GM10847 (cell line): Measurements from ENCODE around the gene TOPBP1.

Experiments used
- POLR2A ChIP-seq: IDR thresholded peaks from 2 replicates; pipeline ENCODE4 v1.6.1; 2011; ENCODE audit not compliant: insufficient read length; ENCODE audit errors: extremely low read depth

The TOPBP1 gene

DNA sequence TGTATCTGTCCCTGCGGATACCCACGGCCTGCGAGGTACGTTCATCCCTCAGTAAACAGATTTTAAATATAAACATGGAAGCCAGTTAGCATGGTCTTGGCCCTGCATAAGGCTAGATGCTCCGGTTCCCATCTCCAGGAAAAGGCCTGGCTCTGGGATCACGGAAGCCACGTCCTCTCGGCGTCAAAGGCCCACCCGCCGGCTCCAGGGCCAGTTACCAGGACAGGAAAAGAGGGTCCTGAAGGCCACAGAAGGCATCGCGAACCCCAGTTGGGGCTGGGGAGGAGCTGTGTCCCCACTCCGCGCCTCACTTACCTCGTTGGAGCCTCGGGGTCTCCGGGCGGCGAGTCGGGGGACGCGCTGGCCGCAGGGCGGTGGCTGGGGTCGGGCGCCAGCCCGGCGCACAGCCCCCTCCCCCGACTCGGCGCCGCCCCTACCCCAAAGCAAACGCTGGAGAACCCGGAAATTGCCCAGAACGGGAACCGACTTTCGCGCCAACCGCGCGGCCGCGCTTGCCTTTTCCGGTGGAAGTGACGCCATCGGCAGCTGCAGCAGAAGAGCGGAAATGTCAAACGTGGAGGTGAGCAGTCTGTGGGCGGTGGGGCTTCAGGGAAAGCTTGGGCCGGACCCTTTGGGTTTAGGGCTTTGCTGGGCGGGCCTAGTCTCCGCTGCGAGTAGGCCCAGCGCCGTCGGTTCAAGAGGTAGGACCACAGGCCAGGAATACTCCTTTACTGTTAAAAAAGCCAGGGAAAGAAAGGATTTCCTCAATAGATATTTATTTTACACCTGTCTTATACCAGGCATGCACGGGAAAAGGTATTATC lies at the start of gene TOPBP1:
Gene TOPBP1 (minus strand): TSS at position 488 of the 824 bp plus-strand sequence. CDS start 814 bp downstream, outside the sequence.
- peak; percentile 79 for TF ChIP-seq POLR2A

DNA sequence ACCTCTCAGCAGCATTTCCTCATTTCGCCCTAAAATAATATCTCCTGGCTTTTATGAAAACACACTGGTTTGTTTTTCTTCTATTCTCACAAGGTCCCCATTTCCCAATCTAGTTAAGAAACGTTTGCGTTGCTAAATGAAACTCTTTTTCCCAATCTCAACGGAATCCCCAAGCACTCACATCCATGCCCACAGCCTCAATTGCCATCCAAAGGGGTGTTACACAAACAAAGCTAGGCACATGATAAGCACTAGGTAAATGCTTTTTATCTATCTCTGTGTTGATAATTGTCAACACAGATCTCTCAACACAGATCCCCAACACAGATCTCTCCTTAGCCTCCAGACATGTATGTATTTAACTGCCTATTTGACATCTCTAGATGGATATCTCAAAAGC lies 49.3 kb upstream of the TOPBP1 start:
- TF ChIP-seq POLR2A, result no peak

DNA sequence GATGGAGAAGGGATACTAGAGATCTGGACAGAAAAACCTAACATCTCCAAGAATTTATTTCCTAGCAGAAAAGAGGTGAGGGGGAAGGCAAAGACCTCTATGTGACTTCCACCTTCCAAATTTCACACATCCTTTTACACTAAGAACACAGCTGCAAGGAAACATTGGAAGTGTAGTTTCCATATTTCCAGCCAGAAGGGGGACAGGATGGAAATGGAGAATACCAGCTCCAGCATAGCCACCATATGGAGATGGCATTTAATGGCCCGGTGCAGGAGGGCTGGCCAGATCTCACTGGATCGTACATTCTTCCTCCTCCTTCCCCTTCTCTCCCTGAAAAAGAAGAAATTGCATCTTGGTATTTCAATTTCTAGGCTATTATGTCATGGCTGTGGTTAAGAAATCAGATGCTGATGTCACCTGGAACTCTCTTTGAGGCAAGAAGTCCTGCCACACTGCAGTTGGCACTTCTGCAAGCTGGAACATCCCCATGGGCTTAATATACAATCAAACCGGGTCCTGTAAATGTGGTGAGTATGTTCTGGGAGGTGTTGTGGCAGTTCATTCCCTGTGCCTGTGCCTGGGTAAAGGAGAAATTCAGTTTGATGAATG lies 47.5 kb upstream of the TOPBP1 start:
- no peak for TF ChIP-seq POLR2A

DNA sequence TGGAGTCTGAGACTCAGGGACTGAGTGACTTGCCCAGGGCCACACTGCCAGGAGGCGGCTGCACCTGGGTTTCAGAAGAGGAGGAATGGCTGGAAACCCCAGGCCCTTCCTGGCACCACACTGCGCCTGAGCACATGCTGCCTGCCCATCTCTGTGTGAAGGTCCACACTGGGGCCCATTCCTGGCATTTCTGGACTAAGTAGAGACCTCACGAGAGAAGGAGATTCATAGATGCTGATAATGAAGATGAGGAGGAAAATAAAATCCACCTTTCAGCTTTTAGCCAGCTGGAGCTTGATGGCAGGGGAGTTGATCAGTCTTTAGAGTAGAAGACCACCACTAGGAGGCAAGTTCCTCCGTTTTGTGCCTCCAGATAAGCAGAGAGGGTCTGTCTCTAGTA lies 44.3 kb upstream of the TOPBP1 start:
- no peak for TF ChIP-seq POLR2A

DNA sequence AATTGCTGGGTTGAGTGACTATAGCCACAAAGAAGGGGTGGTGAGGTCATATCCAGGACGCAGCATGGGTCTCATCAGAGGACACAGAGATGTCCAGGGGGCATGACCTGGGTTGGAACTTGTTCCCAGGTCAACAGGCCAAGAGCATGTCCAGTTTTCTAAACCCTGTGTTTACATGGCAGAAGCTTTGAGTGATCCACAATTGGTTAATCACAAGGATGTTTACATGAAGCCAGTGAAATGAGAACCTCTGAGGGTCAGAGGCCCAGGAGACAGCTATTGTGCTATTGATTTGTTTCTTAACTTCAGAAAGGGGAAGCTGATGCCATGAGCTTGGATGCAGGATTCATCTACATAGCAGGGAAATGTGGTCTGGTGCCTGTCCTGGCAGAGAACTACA lies 42.2 kb upstream of the TOPBP1 start:
- no peak for TF ChIP-seq POLR2A

DNA sequence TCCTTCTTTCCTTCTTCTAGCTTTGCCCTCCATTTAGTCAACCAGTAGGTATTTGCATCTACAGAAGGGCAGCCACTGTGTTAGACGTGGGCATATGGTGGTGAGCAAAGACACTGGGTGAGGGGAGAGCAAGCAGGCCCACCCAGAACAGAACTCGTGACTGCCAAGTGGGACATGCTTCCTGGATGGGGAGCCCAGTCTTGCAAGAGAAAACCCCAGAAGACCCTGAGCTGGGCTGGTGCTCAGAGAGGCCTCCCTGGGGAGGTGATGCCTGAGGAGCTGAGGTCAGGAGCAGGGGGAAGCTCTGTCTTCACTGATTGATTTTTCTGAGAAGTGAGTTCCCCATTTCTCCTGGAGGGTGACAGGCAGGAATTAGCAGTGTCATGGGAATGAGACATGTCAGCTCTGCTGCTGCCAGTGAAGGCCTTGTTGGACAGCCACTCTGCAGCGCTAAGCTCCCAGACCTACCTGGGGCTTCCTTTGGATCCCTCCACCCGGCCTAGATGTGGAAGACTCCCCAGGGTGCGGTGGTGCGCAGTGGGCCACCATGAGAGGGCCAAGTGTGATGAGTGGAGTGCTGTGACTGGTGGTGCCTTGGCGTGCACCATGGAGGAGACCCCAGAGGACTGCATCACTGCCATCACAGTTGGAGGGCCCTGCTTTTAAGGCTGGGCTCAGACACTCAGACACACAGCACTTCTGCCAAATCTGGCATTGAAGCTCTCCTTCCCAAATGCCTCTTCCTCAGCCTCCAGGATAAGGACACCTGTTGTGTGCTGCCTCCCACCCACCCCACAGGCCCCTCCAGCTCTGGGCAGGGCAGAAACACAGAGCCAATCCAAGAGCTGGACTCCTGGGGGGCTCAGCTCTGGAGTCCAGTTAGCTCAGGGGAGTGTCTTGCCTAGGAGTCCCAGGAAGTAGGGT lies 40.0 kb upstream of the TOPBP1 start:
- TF ChIP-seq POLR2A, result no peak

DNA sequence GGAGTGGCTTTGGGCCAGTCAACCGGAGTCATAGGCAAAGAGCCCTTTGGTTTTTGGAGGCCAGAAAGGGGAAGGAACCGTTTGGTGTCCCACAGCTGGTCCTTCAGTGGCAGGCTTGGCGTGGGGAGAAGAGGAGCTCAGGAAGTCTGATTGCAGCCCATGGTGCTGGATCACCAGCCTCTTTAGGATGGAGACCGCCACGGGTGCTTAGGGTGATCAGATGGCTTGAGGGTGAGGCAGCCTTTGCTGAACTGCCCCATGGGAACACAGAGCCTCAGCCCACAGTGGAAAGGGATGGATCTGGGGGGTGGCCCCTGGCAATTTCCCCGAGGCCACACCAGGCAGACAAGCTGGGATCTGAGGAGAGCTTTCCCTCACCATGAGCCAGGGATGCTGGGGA lies 38.6 kb upstream of the TOPBP1 start:
- TF ChIP-seq POLR2A, result no peak

DNA sequence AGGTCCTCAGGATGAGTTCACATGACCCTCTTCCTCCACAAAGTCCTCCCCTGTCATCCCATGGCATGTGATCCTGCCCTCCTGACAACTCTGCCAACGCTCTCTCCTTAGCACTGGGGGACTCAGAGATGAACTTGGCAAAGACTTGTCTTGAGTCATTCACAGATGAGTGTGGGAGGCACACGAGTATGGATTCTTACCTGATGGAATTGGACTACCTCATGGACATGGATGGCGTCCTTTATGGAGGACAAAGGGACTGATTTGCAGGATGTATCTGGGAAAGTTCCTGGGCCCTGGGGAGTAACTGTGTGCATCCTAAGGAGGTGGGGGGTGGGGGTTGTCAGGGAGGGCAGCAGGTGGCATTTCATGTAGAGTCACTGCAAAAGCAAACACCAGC lies 38.2 kb upstream of the TOPBP1 start:
- no peak for TF ChIP-seq POLR2A

DNA sequence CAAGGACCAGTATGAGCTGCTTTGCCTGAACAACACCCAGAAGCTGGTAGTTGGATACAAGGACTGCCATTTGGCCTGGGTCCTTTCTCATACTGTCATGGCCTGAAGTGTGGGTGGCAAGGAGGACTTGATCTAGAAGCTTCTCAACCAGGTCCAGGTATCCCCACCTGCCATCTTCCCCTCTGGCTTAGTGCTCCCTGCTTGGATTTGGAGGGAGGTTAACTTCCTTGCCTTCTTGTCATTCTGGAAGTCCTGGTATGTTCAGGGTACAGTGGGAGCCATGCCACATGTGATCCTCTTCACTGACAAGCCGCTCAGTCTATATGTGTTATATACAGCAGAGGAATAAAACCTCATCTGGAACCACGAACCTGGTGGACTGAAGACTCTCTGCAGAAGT lies 37.7 kb upstream of the TOPBP1 start:
- no peak for TF ChIP-seq POLR2A

DNA sequence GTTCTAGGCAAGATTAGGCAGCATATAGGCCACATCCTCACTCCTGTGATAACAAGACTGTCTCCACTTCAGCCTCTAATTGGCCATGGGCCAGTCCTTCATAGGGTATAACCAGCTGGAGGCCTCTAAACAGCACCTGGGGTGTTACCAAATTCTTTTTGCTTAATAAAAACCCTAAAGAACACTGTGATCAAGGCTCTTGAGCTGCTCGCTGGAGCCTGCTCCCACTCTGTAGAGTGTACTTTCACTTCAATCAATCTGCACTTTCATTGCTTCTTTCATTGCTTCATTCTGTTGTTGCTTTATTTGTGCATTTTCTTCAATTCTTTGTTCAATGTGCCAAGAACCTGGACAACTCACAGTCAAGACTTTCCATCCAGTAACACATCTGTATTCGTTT lies 36.2 kb upstream of the TOPBP1 start:
- TF ChIP-seq POLR2A, result no peak

DNA sequence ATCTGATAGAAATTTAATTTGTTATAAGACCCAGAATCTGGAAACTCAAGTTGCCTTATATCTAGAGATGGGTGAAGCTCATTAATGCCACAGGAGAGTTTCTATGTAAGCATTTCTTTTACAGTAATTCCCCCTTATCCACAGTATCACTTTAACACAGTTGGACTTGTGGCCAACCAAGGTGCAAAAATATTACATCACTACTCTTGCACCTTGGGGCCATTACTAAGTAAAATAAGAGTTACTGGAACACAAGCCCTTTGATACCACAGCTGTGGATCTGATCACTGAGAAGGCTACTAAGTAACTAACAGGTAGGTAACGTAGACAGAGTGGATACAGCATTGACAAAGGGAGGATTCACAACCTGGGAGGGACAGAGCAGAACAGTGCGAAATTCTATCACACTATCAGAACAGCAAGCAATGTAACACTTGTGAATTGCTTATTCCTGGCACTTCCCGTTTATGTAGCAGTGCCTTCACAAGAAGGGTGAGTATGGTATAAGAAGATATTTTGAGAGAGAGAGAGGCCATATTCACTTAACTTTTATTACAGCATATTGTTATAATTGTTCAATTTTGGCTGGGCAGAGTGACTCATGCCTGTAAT lies 33.9 kb upstream of the TOPBP1 start:
- TF ChIP-seq POLR2A, result no peak

DNA sequence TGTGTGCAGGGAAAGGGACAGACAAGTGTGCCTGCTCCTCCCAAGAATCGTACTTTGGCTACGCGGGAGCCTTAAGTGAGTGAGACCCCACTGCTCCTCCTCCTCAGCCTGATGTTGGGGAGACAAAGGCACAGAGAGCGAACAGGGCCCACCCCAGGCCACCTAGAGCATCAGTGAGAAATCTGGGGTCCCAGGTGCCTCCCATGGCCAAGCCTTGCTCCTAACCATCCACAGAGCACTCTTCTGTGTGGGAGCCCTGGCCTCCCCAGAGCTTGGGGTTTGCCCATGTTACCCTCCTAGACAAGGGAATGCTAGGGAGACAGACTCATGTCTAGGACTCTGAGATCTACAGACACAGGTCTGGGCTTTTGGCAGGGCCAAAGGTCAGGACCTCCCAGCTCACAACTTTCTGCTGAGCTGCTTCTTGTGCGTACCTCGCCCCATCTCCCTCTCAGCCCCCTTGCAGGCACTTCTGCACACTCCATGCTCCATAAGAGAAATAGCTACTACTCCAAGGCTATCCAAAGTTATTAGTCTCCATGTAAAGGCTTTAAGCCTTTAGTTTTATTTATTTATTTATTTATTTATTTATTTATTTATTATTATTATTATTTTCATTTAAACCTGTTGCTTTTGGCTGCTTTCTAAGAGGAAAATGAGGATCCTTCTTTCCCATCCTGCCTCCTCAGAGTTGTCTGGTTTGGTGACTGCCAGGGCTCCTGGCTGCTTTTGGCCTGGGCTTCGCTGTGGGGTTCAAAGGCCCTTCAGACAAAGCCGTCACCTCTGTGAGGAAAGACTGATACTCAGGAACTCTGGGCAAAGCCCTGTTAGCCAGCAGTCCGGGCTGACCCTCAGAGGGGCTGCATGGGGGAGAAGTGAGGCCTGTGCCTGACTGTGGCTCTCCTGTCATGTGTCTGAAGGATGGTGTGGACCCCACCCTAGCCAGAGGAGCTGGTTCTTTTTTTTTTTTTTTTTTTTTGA lies 32.8 kb upstream of the TOPBP1 start:
- no peak for TF ChIP-seq POLR2A

DNA sequence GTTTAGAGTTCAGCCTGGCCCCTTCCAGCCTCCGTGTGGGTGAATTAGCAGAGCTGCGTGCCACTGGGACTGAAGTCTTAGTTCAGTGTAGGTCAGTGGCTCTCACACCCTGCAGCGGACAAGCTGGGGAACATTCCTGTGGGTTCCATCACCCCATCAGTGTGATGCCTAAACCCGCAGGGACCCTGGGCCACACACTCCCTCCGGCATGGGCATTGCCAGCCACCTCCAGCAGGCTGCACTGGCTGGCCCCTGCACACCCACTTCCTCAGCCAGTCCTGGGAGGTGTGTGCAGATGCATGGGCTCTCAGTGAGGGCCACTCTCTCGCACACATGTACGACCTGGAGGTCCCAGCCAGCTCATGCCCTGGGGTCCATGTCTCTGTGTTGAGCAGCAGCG lies 32.1 kb upstream of the TOPBP1 start:
- TF ChIP-seq POLR2A, result no peak

DNA sequence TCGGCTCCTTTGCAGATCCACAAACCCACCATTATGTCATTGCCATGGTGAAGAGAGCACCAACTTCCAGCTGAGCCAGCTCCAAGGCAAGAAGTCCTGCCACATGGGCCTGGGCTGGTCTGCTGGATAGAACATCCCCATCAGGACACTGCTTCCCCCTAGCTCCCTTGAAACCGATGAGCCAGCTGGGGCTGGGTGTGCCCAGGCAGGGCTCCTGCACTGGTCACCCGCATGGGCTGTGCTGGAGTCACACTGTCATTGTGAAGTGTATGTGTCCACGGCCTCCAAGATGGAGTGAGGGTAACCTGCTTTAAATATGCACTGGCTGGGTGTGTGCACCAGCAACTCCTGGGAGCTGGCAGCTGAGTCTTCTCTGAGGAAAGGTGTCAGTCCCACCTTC lies 31.0 kb upstream of the TOPBP1 start:
- TF ChIP-seq POLR2A, result no peak
